ENCODE data around the gene NKX2-3.
A peak's percentile ranks its signal among the peaks of the same experiment; 100 is the strongest.

NKX2-3 gene

DNA sequence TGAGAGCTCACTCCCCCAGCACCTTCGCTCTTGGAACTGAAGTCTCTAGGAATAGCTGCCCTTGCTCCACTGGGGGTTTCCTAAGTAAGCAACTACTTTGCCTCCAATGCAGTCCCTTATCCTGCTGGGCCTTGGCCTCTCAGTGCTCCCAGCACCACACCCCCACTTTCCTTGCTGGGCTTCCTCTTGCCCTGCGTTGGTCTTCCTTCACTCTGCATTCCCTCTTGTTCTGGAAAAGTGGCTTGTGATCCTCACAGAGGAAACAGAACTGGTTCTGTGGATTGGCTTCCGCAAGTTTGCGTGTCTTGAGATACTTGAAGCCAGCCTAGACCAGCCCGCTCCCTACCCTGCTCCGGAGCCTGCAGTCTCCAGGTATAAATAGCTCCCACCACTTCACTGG, 6.4 kb downstream of the NKX2-3 start:
- no peak for DNase-seq (ENCODE audit: low spot score)

GRCh38 chr10:99539820-99540219, 7.1 kb downstream of the NKX2-3 start:
- DNase-seq (ENCODE audit: low spot score): no peak

- DNase-seq (ENCODE audit: low spot score): no peak
Measured at GRCh38 chr10:99540306-99540656, 7.5 kb downstream of the NKX2-3 start.

DNA sequence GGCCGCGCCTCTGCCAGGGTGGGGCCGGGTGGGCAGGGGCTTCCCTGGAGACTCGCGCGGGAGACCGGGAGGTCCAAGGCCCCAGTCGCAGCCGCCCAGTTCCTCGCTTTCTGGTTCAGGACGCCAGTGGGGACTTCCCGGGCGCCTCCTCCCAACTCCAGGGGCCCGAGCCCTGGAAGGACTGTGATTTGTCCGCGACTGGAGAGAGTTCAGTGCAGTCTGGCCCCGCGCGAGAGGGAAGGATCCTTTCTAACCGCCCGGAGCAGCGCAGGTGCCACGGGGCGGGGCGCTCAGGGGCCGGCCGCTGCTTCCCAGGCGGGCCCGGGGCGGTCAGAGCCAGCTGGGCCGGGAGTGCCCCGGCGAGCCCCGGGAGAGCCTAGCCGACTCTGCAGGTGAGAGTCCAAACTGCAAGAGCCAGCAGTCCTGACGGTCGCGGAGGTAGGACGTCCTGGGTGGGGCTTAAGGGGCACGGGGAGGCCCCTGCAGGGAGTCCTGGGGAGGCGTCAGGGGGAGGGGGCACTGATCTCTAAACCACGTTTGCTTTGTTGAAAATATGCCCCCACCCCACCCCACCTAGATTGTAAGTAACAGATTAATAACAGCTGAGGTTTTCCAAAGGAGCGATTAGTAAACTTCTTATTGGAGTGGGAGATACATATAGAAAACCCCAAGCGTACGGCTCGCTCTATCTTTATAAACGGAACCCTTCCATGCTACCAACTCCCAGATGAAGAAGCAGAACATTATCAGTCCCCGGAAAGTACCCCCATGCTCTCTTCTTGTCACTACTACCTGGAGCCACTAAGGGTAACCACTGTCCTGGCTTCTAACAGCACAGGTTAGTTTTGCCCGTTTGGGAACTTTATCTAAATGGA, 8.2 kb downstream of the NKX2-3 start:
- peak; percentile 74 for DNase-seq (ENCODE audit: low spot score)

DNA sequence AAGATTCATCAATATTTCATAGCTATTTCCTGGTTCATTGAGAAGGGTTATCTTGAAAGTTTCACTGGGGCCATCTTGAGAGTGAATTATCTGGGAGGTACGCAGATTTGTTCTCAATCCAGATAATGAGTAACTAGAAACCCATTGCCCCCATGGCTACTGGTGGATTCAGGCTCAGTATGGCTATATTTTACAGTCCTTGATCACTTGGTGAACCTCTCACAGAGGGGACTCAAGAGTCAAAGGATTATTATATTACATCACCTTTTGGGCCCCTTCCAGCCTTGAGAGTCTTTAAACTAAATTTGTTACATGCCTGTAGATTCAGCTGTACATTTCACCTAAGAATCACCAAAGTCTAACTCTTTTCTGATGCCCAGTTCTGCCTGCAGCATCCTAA, 11.6 kb downstream of the NKX2-3 start:
- no peak for DNase-seq (ENCODE audit: low spot score)

- no peak for DNase-seq (ENCODE audit: low spot score)
Measured at GRCh38 chr10:99548041-99548530, 15.3 kb downstream of the NKX2-3 start.

DNA sequence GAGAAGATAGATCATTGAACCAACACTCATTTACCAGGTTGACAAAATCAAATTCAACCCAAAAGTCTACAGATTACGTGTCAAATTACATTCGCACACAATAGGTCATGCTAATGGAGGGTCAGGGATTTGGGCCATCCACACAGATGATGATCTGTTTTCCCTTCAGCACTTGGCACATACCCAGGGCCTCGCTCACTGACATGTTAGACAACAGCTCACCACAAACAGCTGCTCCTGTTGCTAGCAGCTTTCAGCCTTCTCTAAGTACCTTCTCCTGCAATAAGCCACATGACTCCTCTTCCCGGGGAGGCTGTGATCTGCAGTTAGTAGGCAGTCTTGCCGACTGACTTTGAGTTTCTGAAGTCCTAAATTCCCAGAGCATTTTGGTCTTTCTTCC, 18.4 kb downstream of the NKX2-3 start:
- no peak for DNase-seq (ENCODE audit: low spot score)

DNA sequence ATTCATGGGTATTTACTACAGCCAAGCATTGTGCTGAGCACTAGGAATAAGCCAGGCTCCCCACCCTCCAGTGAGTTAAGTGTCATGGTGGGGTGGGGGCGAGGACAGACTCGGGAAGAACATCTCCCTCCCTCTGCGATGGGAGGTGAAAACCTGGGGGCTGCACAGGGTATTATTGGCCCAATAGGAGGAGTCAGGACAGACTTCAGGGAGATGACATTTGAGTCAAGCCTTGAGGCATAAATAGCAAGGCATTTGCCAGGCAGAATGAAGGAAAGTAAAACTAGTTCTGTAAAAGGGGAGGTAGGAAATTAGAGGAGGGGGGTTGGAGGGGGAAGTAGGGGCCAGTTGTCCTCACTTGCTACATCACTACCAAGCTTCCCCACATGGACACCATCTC, 18.9 kb downstream of the NKX2-3 start:
- DNase-seq (ENCODE audit: low spot score): no peak

GRCh38 chr10:99555371-99555770, 22.6 kb downstream of the NKX2-3 start:
- no peak for DNase-seq (ENCODE audit: low spot score)

- DNase-seq (ENCODE audit: low spot score): no peak
Measured at GRCh38 chr10:99555825-99556523, 23.2 kb downstream of the NKX2-3 start.

DNA sequence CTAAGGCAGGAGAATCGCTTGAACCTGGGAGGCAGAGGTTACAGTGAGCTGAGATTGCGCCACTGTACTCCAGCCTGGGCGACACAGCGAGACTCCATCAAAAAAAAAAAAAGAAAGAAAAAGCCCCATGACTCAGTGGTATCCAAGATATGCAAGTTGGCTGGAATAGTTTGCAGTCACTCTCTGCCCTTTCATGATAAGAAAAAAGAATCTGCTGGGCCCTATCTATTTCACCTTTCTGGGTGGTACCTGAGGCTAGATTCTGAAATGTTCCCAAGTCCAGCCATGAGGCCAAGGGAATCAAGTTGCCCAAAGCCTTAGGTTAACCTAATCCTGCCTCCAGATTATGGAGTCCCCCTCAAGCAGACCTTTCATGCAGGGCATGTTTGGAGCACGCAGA, 24.3 kb downstream of the NKX2-3 start:
- DNase-seq (ENCODE audit: low spot score): no peak

- no peak for DNase-seq (ENCODE audit: low spot score)
Measured at GRCh38 chr10:99558708-99559107, 26.0 kb downstream of the NKX2-3 start.

- DNase-seq (ENCODE audit: low spot score): peak; percentile 43
Measured at GRCh38 chr10:99560277-99561126, 27.8 kb downstream of the NKX2-3 start.

GRCh38 chr10:99562631-99563030, 29.9 kb downstream of the NKX2-3 start:
- no peak for DNase-seq (ENCODE audit: low spot score)

DNA sequence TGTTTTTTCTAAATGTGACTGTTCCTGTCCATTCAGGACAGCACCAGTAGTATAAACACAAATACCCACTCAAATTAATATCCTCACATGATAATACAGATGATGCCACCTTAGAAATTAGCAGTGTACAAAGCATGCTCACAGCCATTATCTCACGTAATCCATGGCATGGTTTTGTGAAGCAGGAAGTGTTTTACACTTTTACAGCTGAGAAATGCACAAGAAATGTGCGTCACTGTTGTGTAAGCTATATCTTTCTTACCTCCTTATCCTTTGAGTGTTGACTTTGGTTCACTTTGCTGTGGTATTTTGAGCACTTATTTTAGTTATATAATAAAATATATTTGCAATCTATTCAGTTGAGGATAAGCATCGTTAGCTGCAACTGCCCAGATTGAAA, 31.6 kb downstream of the NKX2-3 start:
- no peak for DNase-seq (ENCODE audit: low spot score)

GRCh38 chr10:99565166-99565565, 32.4 kb downstream of the NKX2-3 start:
- no peak for DNase-seq (ENCODE audit: low spot score)

DNA sequence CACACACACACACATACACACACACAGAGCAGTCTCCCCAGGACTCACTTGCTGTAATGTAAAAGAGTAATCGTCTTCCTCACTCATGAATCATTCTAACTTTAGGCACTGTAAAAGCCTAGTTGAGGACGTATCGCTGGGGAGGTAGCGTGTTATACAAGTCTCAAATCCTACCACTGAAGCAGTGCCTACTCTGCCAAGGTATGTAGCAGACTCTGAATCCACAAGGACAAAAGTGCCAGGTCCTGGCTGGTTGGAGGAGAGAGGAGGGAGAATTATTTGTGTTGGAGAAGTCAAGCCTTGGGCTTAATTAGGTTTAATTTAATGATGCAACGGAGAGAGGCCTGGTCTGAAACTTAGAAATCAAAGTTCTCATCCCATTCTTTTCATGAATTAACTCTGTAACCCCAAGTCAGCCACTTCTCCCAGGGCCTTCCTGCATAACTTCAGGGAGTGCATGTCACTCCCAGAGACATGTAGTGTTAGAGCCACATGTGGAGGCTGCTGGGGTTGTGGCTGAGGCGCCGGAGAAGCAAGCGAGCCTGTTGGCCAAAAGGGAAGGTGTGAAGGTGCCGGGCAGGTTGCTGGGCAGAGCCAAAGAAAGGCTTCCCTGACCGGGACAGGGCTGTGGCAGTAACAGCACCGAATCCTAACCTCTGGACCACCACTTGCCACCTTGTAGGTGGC, 36.7 kb downstream of the NKX2-3 start:
- no peak for DNase-seq (ENCODE audit: low spot score)

- DNase-seq (ENCODE audit: low spot score): no peak
Measured at GRCh38 chr10:99569961-99570360, 37.2 kb downstream of the NKX2-3 start.

DNA sequence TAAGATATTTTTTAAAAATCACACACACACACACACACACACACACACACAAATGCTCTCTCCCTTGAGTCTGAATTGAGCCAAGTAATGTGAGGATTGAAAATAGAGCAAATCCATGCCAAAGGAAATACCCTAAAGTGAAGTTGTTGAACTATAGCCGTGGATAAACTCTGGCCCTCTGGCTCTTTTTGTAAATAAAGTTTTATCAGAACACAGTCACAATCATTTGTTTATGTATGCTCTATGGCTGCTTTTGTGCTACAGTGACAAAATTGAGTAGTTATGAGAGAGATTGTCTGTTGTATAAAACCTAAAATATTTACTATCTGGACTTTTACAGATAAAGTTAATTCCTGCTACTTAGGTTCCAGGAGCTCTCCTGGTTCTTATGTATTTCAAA, 39.1 kb downstream of the NKX2-3 start:
- DNase-seq (ENCODE audit: low spot score): no peak

DNA sequence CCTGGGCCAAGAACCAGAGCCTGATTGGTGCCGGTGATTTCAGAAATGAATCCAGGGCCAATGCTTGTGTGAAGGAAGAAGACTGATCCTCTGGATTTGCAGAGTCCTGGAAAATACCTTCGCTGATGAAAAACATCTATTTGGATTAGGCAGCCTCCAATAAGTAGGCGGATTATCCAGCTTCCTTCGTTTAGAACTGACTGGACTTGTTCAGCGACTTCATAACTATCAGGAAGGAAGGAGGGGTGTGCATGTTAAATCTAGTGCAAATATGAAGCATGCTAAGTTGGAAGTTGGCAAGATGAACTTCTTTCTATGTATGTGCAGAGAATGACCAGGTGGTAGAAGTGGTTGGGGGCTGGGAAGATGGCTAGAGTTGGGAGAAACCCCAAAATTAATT, 41.0 kb downstream of the NKX2-3 start:
- DNase-seq (ENCODE audit: low spot score): no peak

DNA sequence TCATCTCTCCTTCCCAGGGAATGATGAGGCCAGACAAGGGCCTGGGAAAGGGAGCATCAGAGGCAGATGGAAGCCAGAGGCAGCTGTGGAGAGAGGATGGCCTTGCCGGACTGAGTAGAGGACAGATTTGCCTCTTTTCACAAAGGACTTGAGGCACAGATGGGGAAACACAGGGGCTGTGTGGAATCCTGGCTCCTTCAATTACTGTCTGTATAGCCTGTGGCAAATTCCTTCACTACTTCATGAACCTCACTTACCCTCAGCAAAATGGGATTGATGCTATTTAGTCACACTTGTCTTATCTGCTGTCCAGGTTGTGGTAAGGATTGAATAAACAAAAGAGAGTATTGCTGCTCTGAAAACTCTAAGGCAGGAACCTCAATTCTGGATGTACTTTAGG, 47.2 kb downstream of the NKX2-3 start:
- DNase-seq (ENCODE audit: low spot score): no peak

DNA sequence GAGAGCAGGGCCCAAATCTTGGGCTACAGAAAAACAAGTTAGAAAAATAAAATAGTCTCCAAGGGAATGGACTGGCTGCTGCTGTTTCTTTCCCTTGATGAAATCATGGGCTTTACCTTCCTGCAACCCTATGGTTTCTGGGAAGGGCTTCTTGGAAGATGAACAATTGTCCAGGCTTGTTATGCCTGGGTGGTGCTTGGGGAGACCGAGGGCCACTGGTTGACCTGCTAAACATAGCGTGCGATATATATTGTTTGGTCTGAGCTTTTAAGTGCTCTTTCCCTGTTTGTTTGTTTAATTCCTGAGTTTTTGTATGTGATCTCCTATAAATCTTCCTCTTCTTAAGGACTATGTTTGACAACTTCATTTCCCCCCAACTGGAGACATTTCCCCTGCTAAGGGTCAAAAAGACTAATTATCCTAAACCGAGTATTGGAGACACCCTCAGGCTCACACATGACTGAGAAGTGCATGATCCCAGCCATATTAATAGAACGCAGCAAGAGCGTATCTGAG, 49.6 kb downstream of the NKX2-3 start:
- no peak for DNase-seq (ENCODE audit: low spot score)

Measured in HuH-7.5 (cell line).